Epithelial cell of prostate (primary cell): Measurements from ENCODE around the gene SPOCK1.

Experiments used
- DNase-seq: peaks from one replicate; pipeline ENCODE4 v3.0.0-alpha.2; 2011; ENCODE audit warnings: low read depth, low spot score
- H3K27ac ChIP-seq: fragments of 450-650 bp; 2 replicates; pipeline ENCODE4 v1.5.1; 2017; ENCODE audit warnings: mild to moderate bottlenecking

SPOCK1 gene

DNA sequence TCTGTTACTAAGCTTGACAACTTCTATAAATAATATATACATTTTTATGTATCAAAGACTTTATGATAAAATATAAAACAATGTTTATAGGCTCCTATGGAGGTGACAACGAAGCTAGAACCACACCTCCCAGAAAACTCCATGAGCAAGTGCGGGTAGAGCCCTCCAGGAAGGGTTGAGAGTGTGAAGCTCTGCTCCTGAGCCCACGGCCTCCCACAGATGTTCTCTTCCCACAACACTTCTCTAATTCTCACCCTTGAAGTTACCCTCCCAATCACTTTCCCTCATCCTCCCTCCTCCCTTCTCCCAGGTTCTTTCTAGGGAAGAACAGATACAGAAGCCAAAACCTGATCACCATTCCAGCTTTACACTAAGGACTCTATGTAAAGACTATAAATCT lies 427.6 kb downstream of the SPOCK1 start:
- no peak for DNase-seq
- peak overlapping the region; percentile 36 for H3K27ac ChIP-seq

GRCh38 chr5:137070521-137070920 lies 428.6 kb downstream of the SPOCK1 start:
- H3K27ac ChIP-seq = no peak overlapping the region

DNA sequence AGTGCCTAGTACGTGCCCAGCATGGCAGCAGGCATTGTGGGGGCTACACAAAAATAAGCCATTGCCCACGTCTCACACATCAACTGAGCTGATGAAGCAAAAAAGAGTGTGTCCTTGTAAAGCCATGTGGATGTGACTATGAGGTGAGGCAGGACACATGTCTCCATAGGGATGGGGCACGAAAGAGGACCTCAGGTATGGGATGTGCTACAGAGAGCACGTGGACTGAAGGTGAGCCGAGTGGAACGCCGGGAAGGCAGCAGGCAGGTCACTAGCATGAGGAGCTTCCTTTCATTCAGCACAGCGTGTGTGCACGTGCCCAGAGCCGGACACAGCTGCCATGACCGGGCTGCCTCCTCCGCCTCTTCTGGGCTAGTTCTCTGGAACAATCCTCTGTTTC lies 429.8 kb downstream of the SPOCK1 start:
- H3K27ac ChIP-seq = no peak overlapping the region

More at GRCh38 chr5:137070521-137070920, 428.6 kb downstream of the SPOCK1 start:
- no peak for DNase-seq

DNA sequence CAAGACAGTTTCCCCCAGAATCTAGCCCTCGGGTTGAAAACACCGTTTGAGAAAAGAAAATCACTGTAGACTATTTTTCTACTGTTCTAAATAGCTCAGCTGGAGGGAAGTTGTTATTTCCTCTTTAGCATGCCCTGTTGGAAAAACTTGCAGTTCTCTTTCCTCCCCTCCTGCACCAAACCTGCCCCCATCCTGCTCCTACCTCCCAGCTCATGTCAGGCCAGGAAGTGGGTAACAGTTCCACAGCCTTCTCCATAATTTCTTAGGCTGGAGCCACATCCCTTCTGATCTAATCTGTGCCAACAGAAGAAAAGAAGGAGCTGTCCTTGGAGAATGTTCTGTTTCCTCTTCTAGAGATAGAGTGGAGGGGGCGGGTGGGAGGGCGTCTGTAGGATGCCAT lies 437.7 kb downstream of the SPOCK1 start:
- no peak for DNase-seq
- no peak overlapping the region for H3K27ac ChIP-seq

More for the DNA sequence above, 429.8 kb downstream of the SPOCK1 start:
- no peak for DNase-seq

DNA sequence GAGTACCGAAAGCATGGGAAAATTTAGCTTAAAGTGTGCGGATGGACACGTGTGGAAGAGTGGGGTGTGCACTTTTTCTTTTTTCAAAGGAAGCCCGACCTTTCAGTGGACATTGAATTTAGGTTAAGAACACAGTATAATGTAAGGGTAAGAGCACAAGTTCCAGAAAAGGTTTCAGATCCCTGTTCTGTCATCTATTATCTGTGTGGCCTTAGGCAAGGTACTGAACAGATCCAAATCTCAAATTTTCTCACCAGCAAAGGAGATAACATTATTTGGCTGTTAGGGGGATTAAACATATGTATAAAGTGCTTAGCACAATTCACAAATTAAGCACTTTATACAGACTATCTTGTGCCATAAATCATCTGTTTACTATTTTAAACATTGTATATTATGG lies 441.0 kb downstream of the SPOCK1 start:
- no peak for DNase-seq
- H3K27ac ChIP-seq = no peak overlapping the region

GRCh38 chr5:137056676-137057075 lies 442.4 kb downstream of the SPOCK1 start:
- H3K27ac ChIP-seq = no peak overlapping the region
- no peak for DNase-seq

- H3K27ac ChIP-seq = no peak overlapping the region
- DNase-seq = no peak
These were observed 443.8 kb downstream of the SPOCK1 start for GRCh38 chr5:137055271-137055872.

GRCh38 chr5:137054792-137055191 lies 444.3 kb downstream of the SPOCK1 start:
- no peak for DNase-seq
- H3K27ac ChIP-seq = no peak overlapping the region

DNA sequence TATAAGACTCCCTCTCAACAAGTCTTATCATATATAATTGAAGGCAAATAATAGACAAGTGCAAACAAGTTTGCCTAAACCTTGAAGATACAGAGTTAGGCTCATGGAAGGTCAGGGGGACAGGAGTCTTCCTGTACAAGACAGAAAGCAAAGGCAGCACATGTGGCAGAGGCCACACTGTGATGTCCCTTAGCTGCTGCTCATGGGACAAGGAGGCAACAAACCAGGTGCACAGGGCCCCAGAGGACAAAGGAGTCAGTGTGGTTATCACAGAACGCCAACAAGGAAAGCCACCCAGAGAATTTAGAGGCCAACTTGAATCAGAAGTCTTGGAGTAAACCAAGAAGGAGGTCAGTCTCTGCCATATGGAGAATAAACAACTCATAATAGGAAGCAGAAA lies 444.8 kb downstream of the SPOCK1 start:
- no peak overlapping the region for H3K27ac ChIP-seq
- DNase-seq = no peak

DNA sequence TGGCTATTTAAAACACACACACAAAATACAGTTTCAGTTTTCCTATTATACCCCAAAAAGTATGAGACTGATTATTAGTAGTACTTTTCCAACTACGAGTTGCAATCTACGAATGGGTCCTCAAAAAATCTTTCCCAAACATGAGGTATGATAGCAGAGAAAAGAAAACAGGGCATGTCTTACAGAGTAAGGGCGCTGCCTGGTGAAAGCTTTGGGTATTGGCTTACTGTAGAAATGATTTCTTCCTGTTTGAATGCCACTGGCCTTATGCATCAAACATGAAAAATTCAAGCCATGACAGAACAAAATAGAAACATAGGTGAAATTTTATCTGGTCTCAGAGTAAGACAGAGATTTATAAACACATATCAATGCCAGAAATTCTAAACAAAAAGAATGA lies 448.0 kb downstream of the SPOCK1 start:
- no peak overlapping the region for H3K27ac ChIP-seq
- DNase-seq = no peak

- no peak for DNase-seq
These were observed 458.3 kb downstream of the SPOCK1 start for GRCh38 chr5:137040641-137041340.

DNA sequence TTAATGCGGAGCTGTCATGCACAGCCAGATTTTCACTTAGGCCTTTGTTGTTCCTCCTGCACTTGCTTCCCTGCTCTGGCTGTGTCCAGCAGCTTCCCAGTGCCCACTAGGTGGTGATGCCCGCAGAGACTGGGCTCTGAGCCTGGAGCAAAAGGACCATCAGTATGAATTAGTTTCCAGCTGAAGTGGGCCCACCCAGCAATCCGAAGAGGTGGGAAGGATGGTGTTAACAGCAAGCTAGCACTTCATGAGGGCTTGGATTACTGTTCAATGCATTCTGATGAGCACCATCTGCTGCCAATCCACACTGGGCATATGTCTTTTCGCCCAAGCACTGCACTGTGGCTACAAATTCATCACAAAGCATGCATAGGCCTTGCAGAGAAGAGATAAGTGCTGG lies 459.1 kb downstream of the SPOCK1 start:
- no peak overlapping the region for H3K27ac ChIP-seq
- DNase-seq = no peak

More at GRCh38 chr5:137040641-137041340, 458.3 kb downstream of the SPOCK1 start:
- H3K27ac ChIP-seq = no peak overlapping the region

DNA sequence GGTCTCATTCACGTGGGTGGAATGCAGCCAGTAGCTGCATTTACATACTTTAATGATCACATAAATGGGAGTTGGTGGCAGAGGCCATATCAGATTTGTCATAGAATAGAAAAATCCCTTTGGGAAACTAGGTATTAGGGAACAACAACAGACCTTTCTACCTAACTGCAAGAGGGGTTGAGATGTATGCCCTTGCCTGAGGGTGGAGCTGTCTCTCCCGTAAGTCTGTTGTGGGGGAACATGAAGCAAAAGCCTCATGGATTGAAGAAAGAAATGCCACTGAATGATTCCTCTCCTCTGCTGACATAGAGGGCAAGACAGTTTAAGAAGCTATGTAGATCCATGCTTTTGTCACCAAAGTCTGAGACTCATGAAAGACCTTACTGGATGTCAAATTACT lies 461.3 kb downstream of the SPOCK1 start:
- DNase-seq = no peak
- no peak overlapping the region for H3K27ac ChIP-seq

DNA sequence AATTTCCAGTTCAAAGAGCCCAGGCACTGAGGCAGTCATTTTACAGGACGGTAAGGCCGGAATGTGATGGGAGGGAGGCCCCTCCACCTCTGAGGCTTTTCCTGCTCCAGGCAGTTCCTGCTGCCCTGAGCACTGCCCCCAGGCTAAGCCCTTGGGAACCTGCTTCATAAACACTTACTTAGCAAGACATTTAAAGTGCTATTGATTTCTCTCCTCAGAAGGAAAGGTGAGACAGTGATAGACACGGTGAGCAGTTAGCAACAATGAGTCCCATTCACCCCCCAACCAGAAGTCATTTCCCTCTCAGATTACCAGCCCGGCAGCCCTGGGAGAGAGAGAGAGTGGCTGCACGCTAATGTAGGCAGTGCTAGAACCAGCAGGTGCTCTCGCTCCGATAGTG lies 462.5 kb downstream of the SPOCK1 start:
- H3K27ac ChIP-seq = no peak overlapping the region
- DNase-seq = no peak

GRCh38 chr5:137035480-137035878 lies 463.6 kb downstream of the SPOCK1 start:
- no peak overlapping the region for H3K27ac ChIP-seq
- no peak for DNase-seq

DNA sequence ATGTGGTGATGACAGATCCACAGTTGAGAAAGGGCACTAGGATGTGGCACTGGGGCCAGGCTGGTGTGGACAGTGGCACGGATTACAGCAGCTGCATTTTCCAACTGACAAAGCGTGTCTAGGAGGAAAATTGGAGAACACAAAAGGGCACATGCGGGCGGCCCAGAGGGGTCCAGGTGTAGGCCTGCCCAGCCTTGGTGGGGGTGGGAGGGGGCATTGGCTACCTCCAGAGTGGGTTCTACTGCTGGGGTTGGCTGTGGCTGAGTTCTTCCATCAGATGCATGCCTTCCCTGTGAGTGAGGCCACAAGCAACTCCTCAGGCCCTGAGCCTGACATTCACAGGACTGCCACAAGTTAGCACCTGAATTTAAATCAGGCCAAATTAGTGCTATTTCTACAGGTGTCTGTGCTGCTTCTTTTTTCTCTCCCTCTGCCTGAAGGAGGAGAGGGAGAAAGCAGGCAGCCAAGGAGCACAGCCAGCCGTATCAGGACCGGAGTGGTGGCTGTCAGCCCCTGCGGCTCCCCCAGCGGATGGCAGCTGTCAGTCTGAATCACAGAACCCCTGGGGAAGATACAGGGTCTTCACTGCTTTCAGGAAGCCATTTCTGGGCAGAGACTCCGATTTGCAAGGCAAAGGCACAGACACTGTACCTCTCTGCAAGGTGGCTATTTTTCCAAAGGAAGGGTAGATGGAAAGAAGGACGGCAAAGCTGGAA lies 464.2 kb downstream of the SPOCK1 start:
- no peak for DNase-seq
- H3K27ac ChIP-seq = no peak overlapping the region

GRCh38 chr5:137034213-137034612 lies 464.9 kb downstream of the SPOCK1 start:
- H3K27ac ChIP-seq = no peak overlapping the region
- DNase-seq = no peak

DNA sequence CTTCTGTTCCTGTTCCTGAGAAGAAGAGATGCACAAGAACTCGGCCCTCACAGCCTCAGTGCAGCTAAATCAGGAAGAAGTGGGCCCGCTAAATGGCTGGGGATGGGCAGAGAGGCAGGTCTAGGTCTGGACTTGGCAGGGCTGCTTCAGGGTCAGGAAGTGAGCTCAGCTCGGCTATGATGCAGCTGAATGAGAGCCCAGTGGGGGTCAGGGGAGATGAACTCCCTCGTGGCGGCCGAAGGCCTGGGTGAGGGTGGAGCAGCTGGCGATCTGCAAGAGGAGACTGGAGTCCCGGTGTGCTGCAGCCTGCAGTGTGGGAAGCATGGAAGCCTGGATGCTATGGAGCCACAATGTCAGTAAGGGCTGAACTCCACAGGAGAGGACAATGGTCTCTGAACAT lies 466.2 kb downstream of the SPOCK1 start:
- no peak for DNase-seq

DNA sequence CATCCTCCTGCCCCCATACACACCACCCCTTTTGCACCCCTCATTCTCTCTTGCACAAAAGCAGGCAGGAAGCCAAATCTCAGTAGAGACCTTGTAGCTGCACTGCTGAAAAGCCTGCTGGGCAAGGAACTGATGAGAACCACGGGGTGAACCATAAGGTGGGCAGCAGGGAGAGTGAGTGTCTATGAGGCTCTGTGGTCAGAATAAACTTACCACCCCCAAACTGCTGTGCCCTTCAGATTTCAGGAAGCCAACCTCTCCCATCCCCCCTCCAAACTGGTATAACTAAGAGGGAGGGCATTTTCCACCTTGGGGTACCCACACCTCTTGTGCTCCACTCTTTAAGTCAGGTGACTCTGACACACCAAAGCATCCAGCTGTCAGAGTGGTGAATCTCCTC lies 471.4 kb downstream of the SPOCK1 start:
- DNase-seq = no peak
- H3K27ac ChIP-seq = no peak overlapping the region

More for the DNA sequence above, 466.2 kb downstream of the SPOCK1 start:
- H3K27ac ChIP-seq = no peak overlapping the region

DNA sequence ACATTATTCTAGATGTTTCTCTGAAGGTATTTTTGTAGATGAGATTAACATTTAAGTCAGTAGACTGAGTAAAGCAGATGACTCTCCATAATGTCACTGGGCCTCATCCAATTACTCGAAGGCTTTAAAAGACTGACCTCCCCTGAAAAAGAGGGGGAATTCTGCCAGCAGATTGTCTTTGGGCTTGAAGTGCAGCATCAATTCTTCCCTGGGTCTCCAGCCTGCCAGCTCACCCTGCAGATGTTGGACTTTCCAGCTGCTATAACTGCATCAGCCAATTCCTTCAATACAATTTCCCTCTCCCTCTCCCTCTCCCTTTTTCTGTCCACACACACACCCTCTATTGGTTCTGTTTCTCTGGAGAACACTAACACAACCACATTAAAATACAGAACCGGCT lies 472.8 kb downstream of the SPOCK1 start:
- no peak overlapping the region for H3K27ac ChIP-seq
- DNase-seq = no peak

DNA sequence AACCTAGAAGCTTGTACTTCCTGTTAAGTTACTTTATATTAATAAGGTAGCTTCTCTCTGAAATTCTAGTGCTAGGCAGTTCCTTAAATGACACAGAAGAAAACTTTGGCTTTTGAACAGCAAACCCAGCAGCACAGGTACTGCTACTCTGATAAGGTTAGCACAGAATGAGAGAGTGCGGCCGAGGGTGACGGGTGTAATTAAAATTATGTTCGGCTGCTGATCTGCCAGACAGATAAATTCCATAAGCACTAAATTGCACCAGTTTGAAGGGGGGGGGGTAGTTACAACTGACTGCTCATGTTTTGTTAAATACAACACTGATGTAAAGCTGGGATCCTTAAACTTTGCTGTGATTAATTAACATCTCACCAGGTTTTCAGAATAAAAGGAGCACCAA lies 475.1 kb downstream of the SPOCK1 start:
- no peak for DNase-seq

More for the DNA sequence above, 475.1 kb downstream of the SPOCK1 start:
- H3K27ac ChIP-seq = no peak overlapping the region
